GM19324 (cell line): ENCODE data around the gene TMEM205.
"Not testable (repeated sequence)": the region's sequence is repeated elsewhere in the genome, so short reads cannot be mapped to it uniquely, and the experiment has no call there.

Experiments
- ATAC-seq: cut with Tn5 transposase; IDR thresholded peaks from one replicate; pipeline ENCODE4 v1.9.1; 2021; ENCODE audit warnings: mild to moderate bottlenecking, moderate library complexity; ENCODE audit not compliant: unreplicated experiment, low FRiP score

Gene TMEM205

GRCh38 chr19:11346104-11346940 is at the start of gene TMEM205, which contains the start of gene CCDC159:
Gene TMEM205 (minus strand): TSS chr19:11346268. CDS start chr19:11345619, 649 bp downstream.
Gene CCDC159 (plus strand): TSS chr19:11346519. CDS start chr19:11346607, 88 bp downstream.
- peak; percentile 94 for ATAC-seq

- no peak for ATAC-seq
These were observed 45.0 kb upstream of the TMEM205 start for GRCh38 chr19:11390933-11391680.

- ATAC-seq = no peak
These were observed 44.3 kb upstream of the TMEM205 start for GRCh38 chr19:11390359-11390758.

GRCh38 chr19:11387162-11388034 is 41.3 kb upstream of the TMEM205 start:
- ATAC-seq = no peak

- no peak for ATAC-seq
These were observed 38.7 kb upstream of the TMEM205 start for GRCh38 chr19:11384778-11385129.

GRCh38 chr19:11383706-11384048 is 37.6 kb upstream of the TMEM205 start:
- no peak for ATAC-seq

- no peak for ATAC-seq
These were observed 37.0 kb upstream of the TMEM205 start for GRCh38 chr19:11382898-11383705.

- ATAC-seq = peak; percentile 84
These were observed 34.8 kb upstream of the TMEM205 start for GRCh38 chr19:11380653-11381537.

GRCh38 chr19:11379857-11380350 is 33.8 kb upstream of the TMEM205 start:
- ATAC-seq = no peak

GRCh38 chr19:11379269-11379845 is 33.3 kb upstream of the TMEM205 start:
- ATAC-seq = not testable (repeated sequence)

- no peak for ATAC-seq
These were observed 32.5 kb upstream of the TMEM205 start for GRCh38 chr19:11378319-11379189.

- no peak for ATAC-seq
These were observed 31.7 kb upstream of the TMEM205 start for GRCh38 chr19:11377756-11378155.

GRCh38 chr19:11377237-11377636 is 31.2 kb upstream of the TMEM205 start:
- ATAC-seq = no peak

- ATAC-seq = no peak
These were observed 29.3 kb upstream of the TMEM205 start for GRCh38 chr19:11375143-11375948.

- peak; percentile 91 for ATAC-seq
These were observed 28.5 kb upstream of the TMEM205 start, which contains the start of gene SWSAP1 for GRCh38 chr19:11374433-11375142. Gene SWSAP1 (plus strand): TSS chr19:11374666. CDS start chr19:11374681, 15 bp downstream.

GRCh38 chr19:11373885-11374432 is 27.9 kb upstream of the TMEM205 start:
- ATAC-seq = no peak
